ENCODE data around the gene CLIC3.
"Not testable (repeated sequence)": the region's sequence is repeated elsewhere in the genome, so short reads cannot be mapped to it uniquely, and the experiment has no call there.

Gene CLIC3

DNA sequence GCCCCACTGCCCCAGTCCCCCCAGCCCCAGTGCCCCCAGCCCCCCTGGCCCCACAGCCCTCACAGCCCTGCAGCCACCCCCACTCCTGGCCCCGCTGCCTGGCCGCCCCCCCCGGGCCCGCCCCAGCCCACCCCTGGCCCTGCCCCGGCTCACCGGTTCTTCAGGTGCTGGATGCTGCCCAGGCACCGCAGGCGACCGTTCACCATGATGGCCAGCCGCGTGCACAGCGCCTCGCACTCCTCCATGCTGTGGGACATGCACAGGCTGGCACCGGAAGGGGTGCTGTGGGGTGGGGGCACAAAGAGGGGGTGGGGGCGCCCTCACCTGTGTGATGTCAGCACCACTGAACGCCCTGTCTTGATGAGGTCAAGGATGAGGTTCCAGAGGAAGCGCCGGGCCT, 12.8 kb upstream of the CLIC3 start:
- TF ChIP-seq, protein P1, sequence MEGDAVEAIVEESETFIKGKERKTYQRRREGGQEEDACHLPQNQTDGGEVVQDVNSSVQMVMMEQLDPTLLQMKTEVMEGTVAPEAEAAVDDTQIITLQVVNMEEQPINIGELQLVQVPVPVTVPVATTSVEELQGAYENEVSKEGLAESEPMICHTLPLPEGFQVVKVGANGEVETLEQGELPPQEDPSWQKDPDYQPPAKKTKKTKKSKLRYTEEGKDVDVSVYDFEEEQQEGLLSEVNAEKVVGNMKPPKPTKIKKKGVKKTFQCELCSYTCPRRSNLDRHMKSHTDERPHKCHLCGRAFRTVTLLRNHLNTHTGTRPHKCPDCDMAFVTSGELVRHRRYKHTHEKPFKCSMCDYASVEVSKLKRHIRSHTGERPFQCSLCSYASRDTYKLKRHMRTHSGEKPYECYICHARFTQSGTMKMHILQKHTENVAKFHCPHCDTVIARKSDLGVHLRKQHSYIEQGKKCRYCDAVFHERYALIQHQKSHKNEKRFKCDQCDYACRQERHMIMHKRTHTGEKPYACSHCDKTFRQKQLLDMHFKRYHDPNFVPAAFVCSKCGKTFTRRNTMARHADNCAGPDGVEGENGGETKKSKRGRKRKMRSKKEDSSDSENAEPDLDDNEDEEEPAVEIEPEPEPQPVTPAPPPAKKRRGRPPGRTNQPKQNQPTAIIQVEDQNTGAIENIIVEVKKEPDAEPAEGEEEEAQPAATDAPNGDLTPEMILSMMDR (IDR thresholded peaks at IDR 0.05; ENCODE audit: low read depth, low read length), result no peak
- no peak for DNase-seq (ENCODE audit: low read depth, low spot score)
- in situ Hi-C loops (cut with HindIII; ENCODE audit: low sequenced_read_pairs), result no loop called here
- H3K4me3 ChIP-seq (ENCODE audit: low read depth, low read length), result no peak overlapping the region

DNA sequence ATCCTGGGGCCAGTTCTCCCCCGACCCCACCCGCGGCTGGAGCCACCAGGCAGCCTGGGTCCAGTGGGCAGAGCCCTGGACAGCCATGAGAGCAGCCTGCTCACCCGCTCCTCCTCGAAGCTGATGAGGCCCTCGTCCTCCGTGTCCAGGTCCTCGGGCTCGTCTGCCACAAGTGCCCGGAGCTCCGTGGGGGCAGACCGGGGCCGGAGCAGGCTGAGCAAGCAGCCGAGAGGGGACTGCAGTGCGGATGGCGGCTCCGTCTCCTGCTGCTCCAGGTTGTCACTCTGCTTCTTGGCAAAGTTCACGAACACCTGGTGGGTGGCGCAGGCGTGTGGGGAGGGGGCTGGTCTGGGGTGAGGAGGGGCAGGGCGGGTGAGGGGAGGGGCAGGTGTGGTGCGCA, 11.9 kb upstream of the CLIC3 start:
- no peak for DNase-seq (ENCODE audit: low read depth, low spot score)
- TF ChIP-seq, protein P1 (IDR thresholded peaks at IDR 0.05; ENCODE audit: low read depth, low read length), result no peak
- in situ Hi-C loops (cut with HindIII; ENCODE audit: low sequenced_read_pairs), result no loop called here
- H3K4me3 ChIP-seq (ENCODE audit: low read depth, low read length), result no peak overlapping the region

DNA sequence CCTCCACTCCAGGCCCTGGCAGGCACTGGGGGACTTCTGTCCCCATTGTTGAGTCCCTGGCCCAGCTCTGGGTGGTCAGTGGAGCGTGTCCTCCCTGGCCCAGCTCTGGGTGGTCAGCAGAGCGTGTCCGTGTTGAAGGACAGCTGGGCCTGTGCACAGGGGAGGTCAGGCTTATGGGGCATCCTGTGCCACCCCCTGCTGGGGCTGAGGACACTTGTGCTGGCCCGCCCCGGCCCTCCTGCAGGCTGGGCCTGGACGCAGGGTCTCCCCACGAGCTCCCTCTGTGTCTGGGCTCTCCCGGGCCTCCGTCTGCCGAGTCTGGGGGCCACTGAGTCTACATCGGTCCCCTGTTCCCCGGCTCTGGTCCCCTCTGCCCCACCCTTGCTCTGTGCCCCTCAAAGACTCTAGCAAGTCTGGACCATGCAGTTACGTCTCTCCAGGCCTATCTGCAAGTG, 11.5 kb upstream of the CLIC3 start:
- no peak for DNase-seq (ENCODE audit: low read depth, low spot score)
- TF ChIP-seq, protein P1 (IDR thresholded peaks at IDR 0.05; ENCODE audit: low read depth, low read length), result no peak
- H3K4me3 ChIP-seq (ENCODE audit: low read depth, low read length), result no peak overlapping the region
- in situ Hi-C loops (cut with HindIII; ENCODE audit: low sequenced_read_pairs), result no loop called here

DNA sequence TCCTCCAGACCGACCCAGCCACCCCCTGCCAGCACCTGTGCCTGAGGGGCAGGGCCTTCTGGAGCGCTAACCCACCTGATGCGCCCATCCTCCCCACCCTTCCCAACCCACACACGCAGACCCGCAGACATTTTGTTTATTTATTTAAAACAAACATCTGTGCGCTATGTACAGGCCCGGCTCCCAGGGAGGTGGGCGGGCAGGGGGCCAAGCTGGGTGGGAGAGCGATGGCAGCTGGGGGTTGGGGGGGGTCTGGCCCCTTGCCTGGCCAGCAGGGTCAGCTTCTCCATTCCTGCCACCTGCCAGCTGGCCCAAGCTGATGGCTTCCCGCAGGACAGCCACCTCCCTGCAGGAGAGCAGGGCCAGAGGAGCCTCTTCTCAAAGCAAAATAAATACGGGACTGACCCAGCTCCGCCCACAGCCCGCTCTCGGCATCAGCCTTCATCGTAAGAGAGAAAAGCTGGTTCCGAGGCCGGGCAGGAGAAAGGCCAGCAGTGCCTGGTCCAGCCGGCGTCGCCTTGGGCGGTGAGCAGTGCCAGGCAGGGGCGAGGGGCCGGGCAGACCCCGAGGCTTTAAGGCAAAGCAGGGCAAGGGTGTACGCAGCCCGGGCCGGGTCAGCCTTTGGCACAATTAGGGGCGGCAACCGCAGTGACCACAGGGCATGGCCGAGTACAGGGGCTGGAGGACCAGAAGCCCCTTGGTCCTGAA, 10.9 kb upstream of the CLIC3 start:
- DNase-seq (ENCODE audit: low read depth, low spot score), result peak; percentile 57
- in situ Hi-C loops (cut with HindIII; ENCODE audit: low sequenced_read_pairs), result no loop called here
- TF ChIP-seq, protein P1 (IDR thresholded peaks at IDR 0.05; ENCODE audit: low read depth, low read length), result no peak
- H3K4me3 ChIP-seq (ENCODE audit: low read depth, low read length), result no peak overlapping the region

DNA sequence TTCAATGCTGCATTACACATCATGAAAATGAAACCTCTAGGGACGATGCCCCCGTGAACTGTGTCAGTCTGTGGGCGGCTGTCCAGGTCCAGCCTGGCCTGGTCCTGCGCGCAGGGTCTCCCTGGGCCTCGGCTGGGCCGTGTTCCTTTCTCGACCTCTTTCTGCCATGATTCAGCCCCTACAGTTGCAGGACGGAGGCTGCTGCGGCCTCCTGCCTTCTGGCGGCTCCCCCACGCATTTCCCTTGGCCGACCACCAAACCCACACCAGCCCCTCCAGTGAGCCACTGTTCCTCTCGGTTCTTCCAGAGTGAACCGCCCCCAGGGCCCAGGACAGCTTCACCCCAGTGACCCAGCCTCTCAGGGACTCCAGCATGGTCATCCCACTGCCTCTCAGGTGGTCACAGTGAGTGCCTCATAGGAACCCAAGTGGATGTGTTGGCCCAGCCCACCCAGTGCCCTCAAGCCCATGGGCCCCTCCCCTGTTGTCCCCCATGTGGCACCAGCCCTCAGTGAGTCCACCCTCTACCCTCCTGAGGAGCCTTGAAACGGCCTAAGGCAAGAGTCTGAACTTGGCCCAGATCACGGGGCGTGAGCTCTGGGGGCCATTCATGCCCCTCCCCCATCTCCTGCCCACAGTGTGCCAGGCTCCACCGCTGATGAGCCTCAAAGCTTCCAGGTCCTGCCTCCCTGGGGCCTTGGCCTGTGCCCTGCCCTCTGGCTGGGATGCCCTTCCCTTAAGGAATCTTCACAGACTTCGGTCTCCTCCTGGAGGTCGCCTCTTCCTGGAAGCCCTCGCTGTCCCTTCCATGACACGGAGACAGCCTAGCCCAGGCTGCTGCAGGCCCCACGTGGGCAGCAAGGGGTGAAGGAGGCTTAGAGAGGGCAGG, 10.0 kb upstream of the CLIC3 start:
- in situ Hi-C loops (cut with HindIII; ENCODE audit: low sequenced_read_pairs), result no loop called here
- DNase-seq (ENCODE audit: low read depth, low spot score), result peak; percentile 46
- TF ChIP-seq, protein P1 (IDR thresholded peaks at IDR 0.05; ENCODE audit: low read depth, low read length), result no peak
- no peak overlapping the region for H3K4me3 ChIP-seq (ENCODE audit: low read depth, low read length)

DNA sequence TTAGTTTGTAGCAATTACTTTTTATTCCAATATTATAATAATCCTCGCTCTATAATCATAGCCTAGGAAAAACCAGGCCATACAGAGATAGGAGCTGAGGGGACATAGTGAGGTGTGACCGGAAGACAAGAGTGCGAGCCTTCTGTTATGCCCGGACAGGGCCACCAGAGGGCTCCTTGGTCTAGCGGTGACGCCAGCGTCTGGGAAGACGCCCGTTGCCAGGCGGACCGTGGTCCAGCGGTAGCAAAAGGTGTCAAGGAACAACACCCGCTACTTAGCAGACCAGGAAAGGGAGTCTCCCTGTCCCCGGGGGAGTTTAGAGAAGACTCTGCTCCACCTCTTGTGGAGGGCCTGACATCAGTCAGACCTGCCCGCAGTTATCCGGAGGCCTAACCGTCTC, 7.9 kb upstream of the CLIC3 start:
- DNase-seq (ENCODE audit: low read depth, low spot score); in situ Hi-C loops (cut with HindIII; ENCODE audit: low sequenced_read_pairs); H3K4me3 ChIP-seq (ENCODE audit: low read depth, low read length): not testable (repeated sequence)
- TF ChIP-seq, protein P1 (IDR thresholded peaks at IDR 0.05; ENCODE audit: low read depth, low read length), result peak; percentile 33
